ENCODE measurements around the gene LIN7C.

- TF ChIP-seq POLR2AphosphoS5 (IDR thresholded peaks at IDR 0.05; ENCODE audit: borderline replicate concordance, low read depth, low read length) (no peak), EZH2 (IDR thresholded peaks at IDR 0.05) (no peak)
Measured at GRCh38 chr11:27445625-27446024, 60.9 kb downstream of the LIN7C start.

Measured in SK-N-MC (cell line).